GM18519 (cell line): Measurements from ENCODE around the gene BCL2L1.
A peak's percentile ranks its signal among the peaks of the same experiment; 100 is the strongest.

Source experiments
- ATAC-seq: cut with Tn5 transposase; IDR thresholded peaks from one replicate; pipeline ENCODE4 v1.9.1; 2021; ENCODE audit warnings: mild to moderate bottlenecking, moderate library complexity; ENCODE audit not compliant: unreplicated experiment, low FRiP score

The BCL2L1 gene

GRCh38 chr20:31731321-31731717 lies 8.7 kb upstream of the BCL2L1 start:
- no peak for ATAC-seq

DNA sequence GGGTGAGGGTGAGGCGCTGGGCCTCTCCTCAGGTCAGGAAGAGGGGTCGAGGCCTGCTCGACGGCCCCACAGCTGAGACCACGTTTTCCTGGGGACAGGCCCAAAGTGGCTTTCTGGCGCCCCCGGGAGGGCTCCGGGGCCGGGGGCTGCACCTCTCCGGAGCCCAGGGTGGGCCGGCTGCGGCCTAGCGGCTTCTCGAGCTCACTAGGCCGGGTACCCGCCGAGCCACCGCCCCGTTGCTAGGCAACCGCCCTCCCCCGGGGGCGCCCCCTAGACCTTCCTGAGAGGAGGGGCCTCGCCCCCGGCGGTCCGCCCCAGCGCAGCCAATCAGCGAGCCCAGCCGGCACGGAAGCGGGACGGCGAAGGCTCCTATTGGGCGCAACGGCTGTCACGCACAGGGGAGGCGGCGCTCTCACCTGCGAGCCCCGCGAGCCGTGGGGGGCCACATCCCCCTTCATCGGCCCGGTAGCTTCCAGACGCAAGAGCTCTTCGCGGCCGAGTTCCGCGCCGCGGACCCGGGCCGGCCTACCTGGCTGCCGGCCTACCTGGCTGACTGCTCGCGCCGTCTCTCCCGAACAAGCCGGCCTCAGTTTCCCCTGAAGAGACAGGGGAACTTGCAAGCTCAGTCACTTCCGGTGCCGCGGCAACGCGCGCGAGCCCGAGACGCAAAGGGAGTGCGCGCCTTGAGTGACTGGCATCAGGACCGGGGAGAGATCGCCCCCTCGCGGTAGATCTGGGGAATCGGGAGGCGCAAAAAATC lies 831 bp upstream of the BCL2L1 start:
- peak; percentile 83 for ATAC-seq

GRCh38 chr20:31723069-31723318 lies 326 bp upstream of the BCL2L1 start:
- ATAC-seq = no peak

DNA sequence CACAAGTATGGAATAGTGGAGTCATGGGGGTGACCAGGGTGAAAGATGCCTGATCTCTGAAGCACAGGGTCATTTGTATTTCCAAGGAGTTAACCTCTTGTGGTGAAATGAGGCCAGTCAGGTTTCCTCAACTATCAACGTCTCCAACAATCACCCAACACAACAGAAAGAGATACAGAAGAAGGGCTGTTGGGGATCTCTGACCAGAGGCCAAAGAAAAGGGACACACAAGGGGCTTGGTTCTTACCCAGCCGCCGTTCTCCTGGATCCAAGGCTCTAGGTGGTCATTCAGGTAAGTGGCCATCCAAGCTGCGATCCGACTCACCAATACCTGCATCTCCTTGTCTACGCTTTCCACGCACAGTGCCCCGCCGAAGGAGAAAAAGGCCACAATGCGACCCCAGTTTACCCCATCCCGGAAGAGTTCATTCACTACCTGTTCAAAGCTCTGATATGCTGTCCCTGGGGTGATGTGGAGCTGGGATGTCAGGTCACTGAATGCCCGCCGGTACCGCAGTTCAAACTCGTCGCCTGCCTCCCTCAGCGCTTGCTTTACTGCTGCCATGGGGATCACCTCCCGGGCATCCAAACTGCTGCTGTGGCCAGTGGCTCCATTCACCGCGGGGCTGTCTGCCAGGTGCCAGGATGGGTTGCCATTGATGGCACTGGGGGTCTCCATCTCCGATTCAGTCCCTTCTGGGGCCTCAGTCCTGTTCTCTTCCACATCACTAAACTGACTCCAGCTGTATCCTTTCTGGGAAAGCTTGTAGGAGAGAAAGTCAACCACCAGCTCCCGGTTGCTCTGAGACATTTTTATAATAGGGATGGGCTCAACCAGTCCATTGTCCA lies 1.0 kb downstream of the BCL2L1 start:
- no peak for ATAC-seq

DNA sequence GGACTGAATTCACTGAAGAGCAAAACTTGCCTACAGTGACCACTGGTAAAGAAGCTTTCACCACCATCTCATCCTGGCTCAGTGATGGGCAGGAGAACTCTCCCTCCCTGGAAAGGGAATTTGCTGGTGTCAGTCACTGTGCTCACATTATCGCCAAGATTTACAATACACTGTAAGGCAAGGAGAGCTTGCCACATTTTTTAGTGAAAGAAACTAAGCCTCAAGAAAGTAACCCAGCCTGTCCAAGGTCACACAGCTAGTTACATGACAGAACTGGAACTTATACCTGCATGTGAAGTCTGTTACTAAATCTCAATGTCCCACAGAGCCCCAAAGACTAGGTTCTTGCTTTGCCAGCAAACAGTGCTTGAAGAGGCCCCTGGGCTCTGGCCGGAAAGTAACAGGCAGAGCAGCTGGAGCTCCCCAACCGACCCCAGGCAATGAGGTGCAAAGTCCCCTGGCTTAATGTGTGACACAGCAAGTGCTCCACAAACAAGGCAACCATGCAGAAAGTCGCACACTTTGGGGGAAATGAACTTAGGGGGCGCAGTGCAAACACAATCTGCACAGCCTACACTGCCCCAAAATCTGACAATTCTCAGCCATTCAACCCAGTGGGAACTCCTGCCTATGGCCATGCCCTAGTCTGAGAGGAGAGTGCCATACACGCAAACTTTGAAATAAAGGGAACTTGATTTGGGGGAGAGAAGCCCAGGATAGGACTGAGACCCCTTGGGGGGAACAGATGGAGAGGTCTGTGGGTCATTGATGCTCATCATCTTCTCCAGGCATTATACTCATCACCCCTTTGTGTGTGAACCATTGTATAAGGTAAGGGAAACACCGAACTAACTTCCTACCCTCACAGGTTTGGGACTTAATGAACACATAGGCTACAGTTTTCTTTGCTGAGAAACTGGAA lies 1.9 kb downstream of the BCL2L1 start:
- ATAC-seq = no peak

DNA sequence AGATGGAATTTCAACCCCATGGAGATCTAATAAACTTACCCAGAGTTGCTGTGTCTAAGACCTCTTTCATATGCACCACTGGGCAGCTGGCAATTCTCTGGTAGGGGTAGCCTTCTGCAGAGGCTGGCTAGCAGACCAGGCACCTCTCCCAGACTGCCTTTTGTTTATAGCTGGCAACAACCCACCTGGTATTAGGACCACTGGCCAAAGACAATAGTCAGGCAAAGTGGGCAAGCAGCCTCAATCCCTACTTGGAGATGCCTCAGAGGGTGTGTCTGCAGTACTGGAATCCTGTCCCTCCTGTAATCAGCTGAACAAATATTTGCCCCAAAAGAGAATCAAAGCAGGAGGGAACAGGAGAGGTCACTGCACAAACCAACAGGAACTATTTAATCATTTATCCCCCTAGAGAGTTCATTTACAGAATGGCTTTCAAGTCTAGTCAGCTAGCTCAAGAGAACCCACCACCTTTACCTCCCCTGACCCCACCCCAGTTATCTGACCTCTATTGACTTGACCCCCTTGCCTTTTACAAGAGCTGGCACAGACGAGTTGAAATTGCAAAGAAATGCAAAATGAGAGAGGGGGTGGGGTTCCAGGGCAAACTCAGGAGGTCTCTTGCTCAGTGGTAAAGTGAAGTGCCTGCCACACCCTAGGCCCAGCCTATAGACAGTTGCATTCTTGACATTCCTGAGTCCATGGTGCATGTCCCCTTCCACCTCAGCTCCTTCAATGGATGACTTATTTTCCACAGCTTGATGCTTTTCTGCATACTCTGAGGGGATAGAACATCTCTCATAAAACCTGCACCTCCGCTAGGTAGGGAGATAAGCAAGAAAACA lies 2.8 kb downstream of the BCL2L1 start:
- no peak for ATAC-seq

GRCh38 chr20:31718952-31719643 lies 3.6 kb downstream of the BCL2L1 start:
- no peak for ATAC-seq

GRCh38 chr20:31717478-31718201 lies 5.0 kb downstream of the BCL2L1 start:
- no peak for ATAC-seq

DNA sequence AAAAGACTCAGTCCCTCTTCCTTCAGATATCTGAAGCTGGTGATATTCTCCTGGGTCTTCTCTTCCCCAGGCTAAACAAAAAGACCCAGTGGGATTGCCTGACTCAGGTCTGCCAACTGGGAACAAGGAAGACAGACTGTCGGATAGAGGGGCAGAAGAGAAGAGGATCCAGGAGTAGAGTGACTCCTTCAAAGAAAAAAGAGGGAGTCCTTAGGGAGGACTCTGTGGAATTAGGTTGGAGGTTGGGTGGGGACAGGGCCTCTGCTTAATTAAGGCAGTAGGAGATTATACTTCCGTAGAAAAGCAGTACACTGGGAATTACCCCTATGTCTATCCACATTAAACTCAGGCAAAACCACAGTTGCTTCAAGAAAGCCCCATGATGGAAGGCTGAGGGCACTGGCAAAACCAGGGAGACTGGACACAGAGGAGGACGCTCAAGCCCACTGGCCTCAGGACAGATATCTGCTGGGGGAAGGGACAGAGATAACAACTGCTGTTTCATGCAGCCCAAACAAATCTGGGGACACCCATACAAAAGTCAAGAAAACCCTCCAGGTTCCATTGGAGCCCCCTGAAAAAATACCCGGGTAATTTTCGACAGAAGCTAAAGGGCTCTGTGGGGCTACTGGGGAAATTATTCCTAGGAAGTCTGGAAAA lies 5.7 kb downstream of the BCL2L1 start:
- no peak for ATAC-seq

- no peak for ATAC-seq
Measured at GRCh38 chr20:31716351-31716750, 6.3 kb downstream of the BCL2L1 start.

DNA sequence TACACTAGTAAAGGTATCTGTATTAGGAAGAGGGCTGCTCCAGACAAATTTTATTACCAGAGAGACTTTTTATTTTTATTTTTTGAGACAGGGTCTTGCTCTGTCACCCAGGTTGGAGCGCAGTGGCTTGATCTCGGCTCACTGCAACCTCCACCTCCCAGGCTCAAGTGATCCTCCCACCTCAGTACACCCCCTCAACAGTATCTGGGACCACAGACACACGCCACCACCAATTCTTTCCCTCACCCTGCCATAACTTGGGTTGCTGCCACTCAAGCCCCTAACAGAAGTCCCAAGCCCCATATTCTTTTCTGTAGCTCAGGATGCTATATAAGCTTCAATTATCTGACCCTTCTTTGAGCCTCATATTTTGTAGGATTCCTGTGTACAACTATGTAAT lies 6.9 kb downstream of the BCL2L1 start:
- no peak for ATAC-seq

- ATAC-seq = no peak
Measured at GRCh38 chr20:31713312-31714273, 9.1 kb downstream of the BCL2L1 start.

- ATAC-seq = no peak
Measured at GRCh38 chr20:31712564-31713311, 9.9 kb downstream of the BCL2L1 start.

DNA sequence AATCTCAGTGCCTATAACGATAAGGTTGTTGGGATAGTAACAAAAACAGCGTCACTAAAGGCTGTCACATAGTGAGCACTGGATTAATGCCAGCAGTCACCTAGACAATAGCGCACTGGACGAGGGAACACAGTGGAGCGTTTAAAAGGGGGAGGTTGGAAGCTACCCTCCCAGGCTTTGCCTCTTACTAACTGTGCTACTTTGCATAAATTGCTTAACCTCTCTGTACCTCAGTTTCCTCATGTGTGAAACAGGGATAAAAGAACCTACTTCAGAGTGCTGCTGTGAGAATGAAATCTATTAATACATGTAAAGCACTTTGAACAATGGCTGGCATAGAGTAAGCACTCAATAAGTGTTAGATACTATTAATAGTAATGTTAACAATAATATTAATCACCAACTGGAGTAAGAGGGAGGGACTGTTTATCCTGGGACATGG lies 10.5 kb downstream of the BCL2L1 start:
- ATAC-seq = no peak

DNA sequence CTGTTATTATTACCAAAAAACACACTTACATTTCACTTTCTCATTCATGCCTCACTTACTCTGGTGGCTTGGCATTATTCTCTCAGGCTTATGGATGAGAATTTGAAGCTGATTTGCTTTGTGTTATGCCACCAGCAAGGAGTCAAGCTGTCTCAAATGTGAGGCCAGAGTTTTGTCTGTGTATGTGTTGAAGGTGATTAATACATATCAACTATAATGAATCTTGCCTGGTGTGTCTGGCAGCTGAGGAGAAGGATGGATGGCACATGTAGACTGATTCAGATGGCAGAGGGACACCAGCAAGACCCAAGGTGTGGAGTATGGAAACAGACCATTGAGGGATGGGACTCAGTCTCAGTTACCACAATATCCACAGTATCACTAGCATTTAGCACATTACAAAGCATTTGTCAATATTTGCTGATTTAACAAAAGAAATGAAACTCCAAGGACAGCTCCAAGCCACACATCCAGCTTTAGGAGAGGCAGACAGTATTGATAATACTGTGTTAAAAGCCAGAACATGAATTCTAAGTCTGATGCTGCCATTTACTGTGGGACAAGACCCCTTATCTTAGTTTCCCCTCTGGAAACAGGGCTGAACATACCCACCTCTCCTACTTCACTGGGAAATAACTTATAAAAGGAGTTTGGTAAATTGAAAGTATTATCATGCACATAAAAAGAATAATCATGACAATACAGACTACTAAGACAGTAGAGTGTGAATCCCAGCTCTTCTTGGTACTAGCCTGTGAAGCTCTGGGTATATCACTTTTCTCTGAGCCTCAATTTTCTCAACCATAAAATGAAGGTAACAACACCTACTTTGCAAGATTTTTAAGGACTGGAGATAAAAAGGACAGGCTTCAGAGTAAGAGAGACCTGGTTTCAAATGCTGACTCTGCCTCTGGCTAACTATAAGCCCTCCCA lies 11.2 kb downstream of the BCL2L1 start:
- ATAC-seq = no peak
